GM15510 (cell line): Measurements from ENCODE around the gene TATDN3.

Source experiments
- POLR2A ChIP-seq: IDR thresholded peaks from 3 replicates; pipeline ENCODE4 v1.6.1; 2011; ENCODE audit warnings: borderline replicate concordance; ENCODE audit not compliant: insufficient read length; ENCODE audit errors: extremely low read depth

TATDN3 gene

DNA sequence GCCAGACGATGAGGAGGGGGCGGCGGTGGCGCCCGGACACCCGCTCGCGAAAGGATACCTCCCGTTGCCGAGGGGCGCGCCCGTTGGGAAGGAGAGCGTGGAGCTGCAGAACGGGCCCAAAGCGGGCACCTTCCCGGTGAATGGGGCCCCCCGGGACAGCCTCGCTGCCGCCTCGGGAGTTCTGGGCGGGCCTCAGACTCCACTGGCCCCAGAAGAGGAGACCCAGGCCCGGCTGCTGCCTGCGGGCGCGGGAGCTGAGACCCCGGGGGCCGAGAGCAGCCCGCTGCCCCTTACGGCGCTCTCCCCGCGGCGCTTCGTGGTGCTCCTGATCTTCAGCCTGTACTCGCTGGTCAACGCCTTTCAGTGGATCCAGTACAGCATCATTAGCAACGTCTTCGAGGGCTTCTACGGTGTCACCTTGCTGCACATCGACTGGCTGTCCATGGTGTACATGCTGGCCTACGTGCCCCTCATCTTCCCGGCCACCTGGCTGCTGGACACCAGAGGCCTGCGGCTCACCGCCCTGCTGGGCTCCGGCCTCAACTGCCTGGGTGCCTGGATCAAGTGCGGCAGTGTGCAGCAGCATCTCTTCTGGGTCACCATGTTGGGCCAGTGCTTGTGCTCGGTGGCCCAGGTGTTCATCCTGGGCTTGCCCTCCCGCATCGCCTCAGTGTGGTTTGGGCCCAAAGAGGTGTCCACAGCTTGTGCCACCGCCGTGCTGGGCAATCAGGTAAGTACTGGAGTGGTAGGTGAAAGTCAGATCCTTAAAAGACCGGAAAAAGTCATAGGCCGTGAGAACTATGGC is 67.0 kb downstream of the TATDN3 start:
- TF ChIP-seq POLR2A: no peak

DNA sequence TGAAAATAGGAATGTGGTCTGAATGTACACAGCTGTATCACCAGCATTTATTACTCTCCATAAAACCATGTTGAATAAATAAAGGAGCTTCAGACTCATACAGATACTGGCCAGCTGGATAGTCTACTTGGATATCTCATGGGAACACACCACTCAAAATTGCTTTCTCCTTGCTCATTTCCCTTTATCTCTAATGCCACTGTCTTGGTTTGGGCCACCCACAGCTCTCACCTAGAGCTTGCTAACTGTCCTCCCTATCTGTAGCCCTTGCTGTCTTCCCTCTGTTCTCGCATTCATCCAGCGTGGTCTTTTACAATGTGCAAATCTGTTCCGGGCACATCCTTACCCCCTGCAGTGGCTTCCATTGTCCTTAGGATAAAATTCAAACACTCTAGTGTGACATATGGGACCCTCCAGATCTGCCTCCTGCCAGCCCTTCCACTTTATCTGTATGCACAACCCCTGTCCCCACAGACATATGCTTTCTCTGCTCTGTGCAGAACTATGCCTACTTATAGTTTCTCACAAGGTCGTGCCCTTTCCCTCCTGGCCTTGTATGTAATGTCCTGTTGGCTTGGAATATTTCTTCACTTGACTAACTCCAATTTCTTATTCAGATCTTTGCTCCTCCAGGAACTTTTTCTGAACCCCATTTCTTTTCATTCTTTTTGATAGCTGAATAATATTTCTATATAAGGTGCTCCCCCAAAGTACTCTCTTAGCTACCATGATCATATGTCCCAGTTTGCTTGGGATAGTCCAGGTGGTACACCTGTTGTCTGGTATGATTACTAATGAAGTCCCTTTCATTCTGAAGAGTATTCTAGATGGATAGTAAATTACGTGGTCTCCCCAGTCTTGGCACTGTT is 69.3 kb downstream of the TATDN3 start:
- no peak for TF ChIP-seq POLR2A

- no peak for TF ChIP-seq POLR2A
These were observed 70.5 kb downstream of the TATDN3 start for GRCh38 chr1:212862111-212862690.

GRCh38 chr1:212864201-212864600 is 72.5 kb downstream of the TATDN3 start:
- no peak for TF ChIP-seq POLR2A
